ENCODE measurements around the gene ARPC1A.

The ARPC1A gene

GRCh38 chr7:99290980-99291607 is 34.6 kb upstream of the ARPC1A start:
- no peaks in the 10 kb centered on the region for H3K9me3 ChIP-seq (ENCODE audit: low read length)
- H3K4me2 ChIP-seq (ENCODE audit: low read length) = no peak overlapping the region
- H3K9ac ChIP-seq (ENCODE audit: low read length) = no peak overlapping the region
- H2AFZ ChIP-seq (ENCODE audit: low read length) = no peak overlapping the region
- H4K20me1 ChIP-seq (ENCODE audit: insufficient read depth, low read length) = no peaks in the 10 kb centered on the region
- no peaks in the 10 kb centered on the region for H3F3A ChIP-seq (ENCODE audit: insufficient read depth, low read length)
- H3K4me3 ChIP-seq (ENCODE audit: low read depth, low read length, poor library complexity, severe bottlenecking) = no peak overlapping the region
- no peaks in the 10 kb centered on the region; the same call in none of the 2 replicates for H3K27me3 ChIP-seq (ENCODE audit: insufficient read depth, low read length)
- H3K79me2 ChIP-seq (ENCODE audit: insufficient read depth, low read length) = no peaks in the 10 kb centered on the region
- H3K4me1 ChIP-seq (ENCODE audit: insufficient read depth, low read length, severe bottlenecking) = no peaks in the 10 kb centered on the region
- no peaks in the 10 kb centered on the region for H3K36me3 ChIP-seq (ENCODE audit: insufficient read depth, low read length)
- no peaks in the 10 kb centered on the region for H3K9me2 ChIP-seq (ENCODE audit: low read depth, low read length)
- TF ChIP-seq EZH2 (IDR thresholded peaks at IDR 0.05; ENCODE audit: borderline replicate concordance, low read length) = no peak
- no peak for TF ChIP-seq CTCF (IDR thresholded peaks at IDR 0.05; ENCODE audit: low read length)
- no peak overlapping the region for H3K27ac ChIP-seq (ENCODE audit: low read depth, low read length, poor library complexity, severe bottlenecking)

GRCh38 chr7:99292127-99292526 is 33.6 kb upstream of the ARPC1A start:
- no peaks in the 10 kb centered on the region for H4K20me1 ChIP-seq (ENCODE audit: insufficient read depth, low read length)
- H2AFZ ChIP-seq (ENCODE audit: low read length) = no peak overlapping the region
- no peaks in the 10 kb centered on the region for H3K4me1 ChIP-seq (ENCODE audit: insufficient read depth, low read length, severe bottlenecking)
- TF ChIP-seq CTCF (IDR thresholded peaks at IDR 0.05; ENCODE audit: low read length) = no peak
- no peak for TF ChIP-seq EZH2 (IDR thresholded peaks at IDR 0.05; ENCODE audit: borderline replicate concordance, low read length)
- no peaks in the 10 kb centered on the region for H3F3A ChIP-seq (ENCODE audit: insufficient read depth, low read length)
- H3K4me2 ChIP-seq (ENCODE audit: low read length) = no peak overlapping the region
- H3K9me3 ChIP-seq (ENCODE audit: low read length) = no peaks in the 10 kb centered on the region
- no peaks in the 10 kb centered on the region; the same call in 1 of the 2 replicates for H3K27me3 ChIP-seq (ENCODE audit: insufficient read depth, low read length)
- H3K79me2 ChIP-seq (ENCODE audit: insufficient read depth, low read length) = no peaks in the 10 kb centered on the region
- no peaks in the 10 kb centered on the region for H3K9me2 ChIP-seq (ENCODE audit: low read depth, low read length)
- no peak overlapping the region for H3K9ac ChIP-seq (ENCODE audit: low read length)
- no peak overlapping the region for H3K4me3 ChIP-seq (ENCODE audit: low read depth, low read length, poor library complexity, severe bottlenecking)
- H3K27ac ChIP-seq (ENCODE audit: low read depth, low read length, poor library complexity, severe bottlenecking) = no peak overlapping the region
- no peaks in the 10 kb centered on the region for H3K36me3 ChIP-seq (ENCODE audit: insufficient read depth, low read length)

GRCh38 chr7:99293167-99293566 is 32.5 kb upstream of the ARPC1A start:
- H3F3A ChIP-seq (ENCODE audit: insufficient read depth, low read length) = no peaks in the 10 kb centered on the region

More at GRCh38 chr7:99293167-99293566, 32.5 kb upstream of the ARPC1A start:
- Histone ChIP-seq H3K9me3 (ENCODE audit: low read length) (no peaks in the 10 kb centered on the region), H3K9ac (ENCODE audit: low read length) (no peak overlapping the region), H3K79me2 (ENCODE audit: insufficient read depth, low read length) (no peaks in the 10 kb centered on the region), H4K20me1 (ENCODE audit: insufficient read depth, low read length) (no peaks in the 10 kb centered on the region), H3K9me2 (ENCODE audit: low read depth, low read length) (no peaks in the 10 kb centered on the region), H3K27me3 (ENCODE audit: insufficient read depth, low read length) (no peaks in the 10 kb centered on the region), H3K27ac (ENCODE audit: low read depth, low read length, poor library complexity, severe bottlenecking) (no peak overlapping the region), H3K4me3 (ENCODE audit: low read depth, low read length, poor library complexity, severe bottlenecking) (no peak overlapping the region), H2AFZ (ENCODE audit: low read length) (no peak overlapping the region), H3K4me1 (ENCODE audit: insufficient read depth, low read length, severe bottlenecking) (no peaks in the 10 kb centered on the region), H3K4me2 (ENCODE audit: low read length) (no peak overlapping the region), H3K36me3 (ENCODE audit: insufficient read depth, low read length) (no peaks in the 10 kb centered on the region)
- TF ChIP-seq CTCF (IDR thresholded peaks at IDR 0.05; ENCODE audit: low read length) = no peak
- TF ChIP-seq EZH2 (IDR thresholded peaks at IDR 0.05; ENCODE audit: borderline replicate concordance, low read length) = no peak

Measured in OCI-LY1 (cell line).